Measurements from ENCODE around the gene SLC9C1. TPM values are rescaled to one million over a fixed set of nuclear protein-coding genes. Genes with fewer than 3 reads are reported as not detected.

Gene SLC9C1
- total RNA-seq, 1 experiment from 2014 or later: 0.50 TPM

GRCh38 chr3:112114576-112115160 lies 179.3 kb downstream of the SLC9C1 start:
- no peak for TF ChIP-seq CTCF (conservative IDR thresholded peaks at IDR 0.05)
- H3K4me2 ChIP-seq (ENCODE audit: insufficient read depth, insufficient read length, low read length): no peak overlapping the region
- Mint-ChIP-seq H3K27ac (no peak overlapping the region; a peak in 2 of 7 replicates), H3K36me3 (ENCODE audit: insufficient read depth in 1 of 3, low read depth in 3 of 3) (peaks cover 10 to 22% (median 16%) of the 10 kb centered on the region in 3 experiments; a peak in 5 of 7 replicates), H3K4me1 (peaks cover 24 to 25% of the 10 kb centered on the region in 2 experiments), H3K9me3 (no peaks in the 10 kb centered on the region), H3K4me3 (no peak overlapping the region), H3K27me3 (ENCODE audit: low read depth) (no peaks in the 10 kb centered on the region)
- no peaks in the 10 kb centered on the region for H3K23me2 ChIP-seq (ENCODE audit: insufficient read length, low read depth, low read length, poor library complexity, severe bottlenecking)
- no peak overlapping the region for H3K27ac ChIP-seq (ENCODE audit: insufficient read length, low read depth, low read length)
- H3K14ac ChIP-seq (ENCODE audit: insufficient read depth, low read length): no peak overlapping the region
- no peaks in the 10 kb centered on the region for H3K79me1 ChIP-seq (ENCODE audit: insufficient read depth, low read depth, low read length, poor library complexity, severe bottlenecking)
- no peaks in the 10 kb centered on the region for H3K9me3 ChIP-seq (ENCODE audit: control insufficient read depth, low read depth, low read length)
- no peak overlapping the region for H4K8ac ChIP-seq (replicated peaks; ENCODE audit: insufficient read length, low read depth, low read length)
- no peak overlapping the region for H2BK12ac ChIP-seq (ENCODE audit: insufficient read length, low read depth, low read length)
- no peak overlapping the region for H2AFZ ChIP-seq (ENCODE audit: low read length)
- no peaks in the 10 kb centered on the region for H3K4me1 ChIP-seq (ENCODE audit: insufficient read depth, low read length)
- H4K91ac ChIP-seq (ENCODE audit: insufficient read length, low read depth, low read length): no peak overlapping the region
- no peak overlapping the region for H2BK15ac ChIP-seq (ENCODE audit: low read depth, low read length)
- H3K9ac ChIP-seq (ENCODE audit: extremely low read depth, insufficient read length, low read length): no peak overlapping the region
- no CpG with 5 or more reads among the region's 6 CpGs for WGBS (ENCODE audit: extremely low coverage, insufficient read length, low lambda C conversion rate)
- H2BK120ac ChIP-seq (ENCODE audit: low read depth, low read length, poor library complexity, severe bottlenecking): no peak overlapping the region
- DNase-seq: no peak
- H3K18ac ChIP-seq (ENCODE audit: insufficient read length, low read depth, low read length): no peak overlapping the region
- no peaks in the 10 kb centered on the region for H3K79me2 ChIP-seq (ENCODE audit: insufficient read depth, low read length)
- no peak overlapping the region for H3K4ac ChIP-seq (ENCODE audit: low read depth, low read length)
- no peak overlapping the region for H2AK5ac ChIP-seq (ENCODE audit: insufficient read length, low read length)
- no peak overlapping the region for H2BK5ac ChIP-seq (ENCODE audit: insufficient read length, low read length)
- H2BK20ac ChIP-seq (ENCODE audit: low read depth, low read length, poor library complexity, severe bottlenecking): no peak overlapping the region
- no peaks in the 10 kb centered on the region for H4K20me1 ChIP-seq (ENCODE audit: control insufficient read depth, insufficient read depth, insufficient read length)
- no peaks in the 10 kb centered on the region for H3K27me3 ChIP-seq (ENCODE audit: insufficient read depth, low read length)
- no peak overlapping the region for H3K23ac ChIP-seq (ENCODE audit: insufficient read length, low read depth, low read length)
- H3K56ac ChIP-seq (ENCODE audit: insufficient read length, low read depth, low read length): no peak overlapping the region
- H3T11ph ChIP-seq (ENCODE audit: low read length): no peak overlapping the region
- H4K5ac ChIP-seq (ENCODE audit: insufficient read length, low read depth, low read length): no peak overlapping the region
